Peyer's patch (tissue), 4 donors: ENCODE measurements around the gene MBNL2.

Source experiments
- CTCF ChIP-seq, 6 experiments: fragments of 450-650 bp in 4 of 6; fragments of 200-600 bp in 2 of 6; sonication (generic) in 1 of 6; IDR thresholded peaks; one replicate each; pipeline ENCODE4 v1.5.1; 2017 to 2019; ENCODE audit warnings: antibody characterized with exemption in 6 of 6, mild to moderate bottlenecking in 3 of 6, moderate library complexity in 1 of 6
- POLR2A ChIP-seq, 2 donors: fragments of 450-650 bp; IDR thresholded peaks; one replicate each; pipeline ENCODE4 v1.5.1; 2017; ENCODE audit warnings: antibody characterized with exemption in 2 of 2, mild to moderate bottlenecking in 2 of 2, moderate library complexity in 2 of 2

GRCh38 chr13:97259798-97260714 lies 37.9 kb downstream of the MBNL2 start:
- TF ChIP-seq CTCF (IDR thresholded peaks at IDR 0.05) (no peak), POLR2A (IDR thresholded peaks at IDR 0.05) (no peak)
